Activated naive CD4-positive, alpha-beta T cell treated with anti-CD3 and anti-CD28 coated beads, Interleukin-2, amount 50 U/mL, for 24 hours (primary cell): ENCODE data around the gene ZBTB34.

Experiments
- H3K27ac Mint-ChIP-seq: one replicate; pipeline ENCODE4 v1.8.0; 2021; ENCODE audit warnings: mild to moderate bottlenecking, mixed read lengths
- H3K27me3 Mint-ChIP-seq: one replicate; pipeline ENCODE4 v1.8.0; 2021; ENCODE audit warnings: mixed read lengths
- H3K36me3 Mint-ChIP-seq: one replicate; pipeline ENCODE4 v1.8.0; 2021; ENCODE audit warnings: mixed read lengths
- H3K4me1 Mint-ChIP-seq: one replicate; pipeline ENCODE4 v1.8.0; 2021; ENCODE audit warnings: mixed read lengths
- H3K4me3 Mint-ChIP-seq: one replicate; pipeline ENCODE4 v1.8.0; 2021; ENCODE audit warnings: mild to moderate bottlenecking, mixed read lengths
- H3K9me3 Mint-ChIP-seq: one replicate; pipeline ENCODE4 v1.8.0; 2021; ENCODE audit warnings: mixed read lengths

Gene ZBTB34

DNA sequence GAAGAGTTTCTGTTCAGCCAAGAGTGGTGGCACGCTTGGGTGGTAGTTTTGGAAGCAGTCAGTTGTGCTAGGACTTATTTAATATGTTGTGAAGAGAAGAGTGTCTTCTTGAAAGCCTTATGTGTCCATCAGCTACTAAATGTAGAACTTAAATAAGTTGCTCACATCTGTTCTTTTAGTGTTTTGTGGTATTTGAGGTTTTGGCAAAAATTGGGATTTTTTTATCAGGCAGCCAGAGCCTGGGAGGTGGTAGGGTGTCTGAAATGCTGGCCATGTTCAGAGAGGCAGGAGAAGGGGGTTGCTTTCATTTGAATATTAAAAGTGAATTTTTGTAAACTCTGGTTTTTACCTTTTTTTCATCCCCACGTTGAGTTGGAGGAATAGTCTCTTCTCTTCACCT is 24.2 kb upstream of the ZBTB34 start:
- Mint-ChIP-seq H3K4me1 (peaks cover 40% of the 10 kb centered on the region), H3K27me3 (no peaks in the 10 kb centered on the region)

DNA sequence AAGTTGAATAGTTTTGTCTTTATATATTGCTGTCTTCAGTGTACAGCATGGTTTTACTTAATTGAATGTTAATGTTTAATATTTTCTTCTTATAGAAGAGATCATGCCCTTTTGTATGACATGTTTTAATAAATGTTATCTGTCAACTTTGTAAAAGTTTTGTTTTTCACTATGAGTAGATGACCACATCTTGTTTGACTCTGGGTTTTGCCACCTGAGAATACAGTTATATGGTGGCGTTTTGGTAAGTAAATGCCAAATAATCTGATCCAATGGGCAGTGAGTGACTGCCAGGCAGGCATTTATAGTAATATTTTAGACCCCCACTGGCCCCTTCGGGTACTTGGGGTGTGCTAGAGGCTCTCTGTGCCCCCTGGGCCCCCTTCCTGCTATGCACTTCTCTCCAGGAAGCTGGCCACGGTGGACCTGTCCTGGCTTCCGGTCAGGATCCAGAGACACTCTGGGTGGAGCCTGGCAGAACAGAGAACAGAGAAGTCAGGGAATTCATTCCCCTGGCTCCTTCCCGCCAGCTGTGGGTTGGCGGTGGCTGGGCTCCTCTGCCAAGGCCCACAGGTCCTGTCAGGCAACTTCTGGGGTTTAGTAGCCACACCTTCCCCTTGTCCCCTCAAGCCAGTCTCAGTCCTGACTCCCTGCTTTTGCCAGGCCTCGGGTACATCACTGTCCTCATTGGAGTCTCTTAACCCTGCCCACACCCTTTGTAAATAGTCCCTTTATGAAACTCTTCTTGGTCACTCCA is 22.2 kb upstream of the ZBTB34 start:
- no peak overlapping the region for H3K4me3 Mint-ChIP-seq
- H3K9me3 Mint-ChIP-seq, result no peaks in the 10 kb centered on the region
- H3K36me3 Mint-ChIP-seq, result peaks cover 14% of the 10 kb centered on the region
- no peak overlapping the region for H3K27ac Mint-ChIP-seq
- H3K4me1 Mint-ChIP-seq, result peaks cover 34% of the 10 kb centered on the region
- H3K27me3 Mint-ChIP-seq, result no peaks in the 10 kb centered on the region

More for the DNA sequence above, 24.2 kb upstream of the ZBTB34 start:
- Mint-ChIP-seq H3K4me3 (no peak overlapping the region), H3K36me3 (peaks cover 18% of the 10 kb centered on the region), H3K9me3 (no peaks in the 10 kb centered on the region), H3K27ac (no peak overlapping the region)

GRCh38 chr9:126838895-126839294 is 21.5 kb upstream of the ZBTB34 start:
- Mint-ChIP-seq H3K27me3 (no peaks in the 10 kb centered on the region), H3K36me3 (peaks cover 11% of the 10 kb centered on the region), H3K9me3 (no peaks in the 10 kb centered on the region), H3K4me3 (no peak overlapping the region), H3K27ac (peak overlapping the region; percentile 65), H3K4me1 (peaks cover 34% of the 10 kb centered on the region)

- Mint-ChIP-seq H3K4me3 (no peak overlapping the region), H3K36me3 (peaks cover 9% of the 10 kb centered on the region), H3K9me3 (no peaks in the 10 kb centered on the region), H3K27ac (no peak overlapping the region), H3K27me3 (no peaks in the 10 kb centered on the region), H3K4me1 (peaks cover 31% of the 10 kb centered on the region)
Observed at GRCh38 chr9:126839301-126839700, 21.1 kb upstream of the ZBTB34 start.

- Mint-ChIP-seq H3K36me3 (peaks cover 2% of the 10 kb centered on the region), H3K4me1 (peaks cover 14% of the 10 kb centered on the region), H3K4me3 (no peak overlapping the region), H3K9me3 (no peaks in the 10 kb centered on the region), H3K27me3 (no peaks in the 10 kb centered on the region), H3K27ac (no peak overlapping the region)
Observed at GRCh38 chr9:126842220-126842842, 18.1 kb upstream of the ZBTB34 start.

DNA sequence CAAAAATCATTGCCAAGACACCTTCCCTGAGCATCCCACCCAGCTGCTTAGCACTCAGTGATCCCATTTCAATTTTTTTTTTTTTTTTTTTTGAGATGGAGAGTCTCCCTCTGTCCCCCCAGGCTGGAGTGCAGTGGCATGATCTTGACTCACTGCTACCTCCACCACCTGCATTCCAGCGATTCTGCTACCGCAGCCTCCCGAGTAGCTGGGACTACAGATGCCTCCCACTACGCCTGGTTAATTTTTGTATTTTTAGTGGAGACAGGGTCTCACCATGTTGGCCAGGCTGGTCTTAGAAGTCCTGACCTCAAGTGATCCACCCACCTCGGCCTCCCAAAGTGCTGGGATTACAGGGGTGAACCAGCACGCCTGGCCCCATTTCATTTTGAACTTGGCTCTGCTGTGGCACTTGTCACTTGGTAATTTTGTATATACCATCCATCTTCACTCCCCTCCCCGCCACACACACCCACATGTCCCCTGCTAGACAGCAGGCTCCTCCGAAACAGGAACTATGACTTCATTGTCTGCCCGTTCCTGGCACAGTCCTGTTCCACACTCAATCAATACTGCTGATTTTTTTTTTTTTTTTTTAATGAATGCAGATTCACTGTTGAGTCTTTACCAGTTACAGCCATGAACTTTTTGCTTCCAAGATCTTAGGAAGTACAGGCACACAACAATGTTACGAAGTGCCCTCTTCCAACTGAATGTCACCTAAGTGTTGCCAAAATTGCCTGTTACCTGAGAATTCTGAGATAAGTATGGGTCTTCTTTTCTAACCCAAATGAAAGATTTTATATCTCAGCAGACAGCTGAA is 17.3 kb upstream of the ZBTB34 start:
- Mint-ChIP-seq H3K4me1 (peaks cover 10% of the 10 kb centered on the region), H3K27ac (no peak overlapping the region)

DNA sequence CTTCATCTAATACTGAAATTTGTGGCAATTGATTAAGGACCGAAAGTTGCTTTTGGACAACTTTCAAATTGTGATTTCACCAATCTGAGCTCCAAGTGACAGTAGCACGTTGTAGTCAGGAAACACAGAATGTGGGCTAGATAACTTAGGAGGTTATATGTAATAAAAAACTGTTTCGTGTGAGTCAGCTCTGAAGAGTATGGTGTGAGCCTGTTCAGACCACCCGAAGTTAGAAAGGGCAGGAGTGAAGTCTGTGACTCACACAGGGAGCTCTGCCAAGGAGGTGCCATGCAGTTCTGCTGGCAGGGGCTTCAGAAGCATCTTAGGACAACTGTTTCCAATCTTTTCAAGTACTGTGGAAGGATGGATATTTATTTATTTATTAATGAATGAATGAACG is 16.4 kb upstream of the ZBTB34 start:
- Mint-ChIP-seq H3K4me1 (peaks cover 7% of the 10 kb centered on the region), H3K27ac (no peak overlapping the region), H3K36me3 (no peaks in the 10 kb centered on the region)

More for the DNA sequence above, 17.3 kb upstream of the ZBTB34 start:
- Mint-ChIP-seq H3K4me3 (no peak overlapping the region), H3K36me3 (peaks cover 2% of the 10 kb centered on the region), H3K9me3 (no peaks in the 10 kb centered on the region), H3K27me3 (no peaks in the 10 kb centered on the region)

GRCh38 chr9:126847051-126847450 is 13.4 kb upstream of the ZBTB34 start:
- H3K4me3 Mint-ChIP-seq, result no peak overlapping the region
- peaks cover 5% of the 10 kb centered on the region for H3K4me1 Mint-ChIP-seq
- no peak overlapping the region for H3K27ac Mint-ChIP-seq
- no peaks in the 10 kb centered on the region for H3K9me3 Mint-ChIP-seq
- H3K36me3 Mint-ChIP-seq, result no peaks in the 10 kb centered on the region
- peaks cover 9% of the 10 kb centered on the region for H3K27me3 Mint-ChIP-seq

More for the DNA sequence above, 16.4 kb upstream of the ZBTB34 start:
- H3K9me3 Mint-ChIP-seq, result no peaks in the 10 kb centered on the region
- no peak overlapping the region for H3K4me3 Mint-ChIP-seq
- no peaks in the 10 kb centered on the region for H3K27me3 Mint-ChIP-seq

DNA sequence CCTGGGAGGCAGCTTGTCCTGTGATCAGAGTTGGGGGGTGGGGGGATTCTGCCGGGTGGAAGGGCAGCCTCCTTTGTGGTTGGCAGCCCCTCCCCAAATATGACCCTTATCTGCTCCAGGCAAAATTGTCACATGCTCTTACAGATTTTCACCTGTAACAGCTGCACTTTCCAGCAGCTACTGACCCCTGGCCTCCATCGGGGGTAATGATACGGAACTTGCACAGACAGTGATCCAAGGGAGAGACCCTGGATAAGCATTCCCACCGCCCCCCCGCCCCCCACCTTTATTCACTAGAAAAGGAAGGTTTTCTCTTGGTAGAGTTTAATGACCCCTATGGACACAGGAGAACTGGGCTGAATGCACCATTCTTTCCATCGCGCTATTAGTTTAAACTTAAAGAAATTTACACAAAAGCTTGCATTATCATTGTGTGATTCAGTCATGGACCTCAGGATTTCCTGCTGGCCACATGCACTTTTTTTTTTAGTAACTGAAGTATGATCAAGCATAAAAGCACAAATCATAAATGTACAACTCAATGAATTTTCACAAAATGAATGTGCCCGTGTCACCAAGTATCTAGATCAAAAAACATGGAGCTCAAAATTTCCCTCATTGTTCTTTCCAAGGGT is 10.7 kb upstream of the ZBTB34 start:
- H3K36me3 Mint-ChIP-seq, result no peaks in the 10 kb centered on the region
- H3K4me1 Mint-ChIP-seq, result no peaks in the 10 kb centered on the region
- peaks cover 18% of the 10 kb centered on the region for H3K27me3 Mint-ChIP-seq

GRCh38 chr9:126851286-126851880 is 9.1 kb upstream of the ZBTB34 start:
- Mint-ChIP-seq H3K36me3 (no peaks in the 10 kb centered on the region), H3K9me3 (no peaks in the 10 kb centered on the region), H3K27ac (no peak overlapping the region), H3K4me1 (no peaks in the 10 kb centered on the region), H3K4me3 (no peak overlapping the region), H3K27me3 (peaks cover 18% of the 10 kb centered on the region)

More for the DNA sequence above, 10.7 kb upstream of the ZBTB34 start:
- H3K9me3 Mint-ChIP-seq, result no peaks in the 10 kb centered on the region
- H3K27ac Mint-ChIP-seq, result no peak overlapping the region
- no peak overlapping the region for H3K4me3 Mint-ChIP-seq

DNA sequence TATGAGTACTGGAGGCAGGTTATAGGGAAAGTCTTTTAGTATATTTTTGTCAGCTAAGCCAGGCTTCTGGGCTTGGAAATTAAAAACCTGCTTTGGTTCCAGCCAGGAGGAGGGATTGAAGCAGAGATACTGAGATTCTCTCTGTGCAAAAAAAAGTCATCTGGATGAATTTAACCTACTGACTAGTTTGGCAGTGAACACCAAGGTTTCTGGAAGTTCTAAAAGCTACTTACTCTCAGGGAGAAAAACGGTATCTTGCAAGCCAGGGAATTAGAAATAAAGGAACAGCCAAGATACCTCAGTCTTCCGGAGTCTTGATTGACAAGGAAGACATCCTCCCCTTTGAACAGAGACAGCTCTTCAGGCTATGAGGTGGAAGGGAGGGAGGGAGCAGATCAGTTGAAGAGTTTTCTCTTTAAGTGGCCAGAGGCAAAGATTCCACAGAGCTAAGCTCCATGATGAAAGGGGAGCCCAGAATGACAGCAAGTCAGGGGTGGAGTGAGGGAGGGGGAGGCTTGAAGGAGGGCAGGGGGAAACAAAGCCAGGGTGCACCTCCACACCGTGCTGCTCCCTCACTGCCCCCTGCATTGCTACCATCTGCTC is 8.3 kb upstream of the ZBTB34 start:
- Mint-ChIP-seq H3K4me1 (no peaks in the 10 kb centered on the region), H3K36me3 (no peaks in the 10 kb centered on the region), H3K9me3 (no peaks in the 10 kb centered on the region), H3K4me3 (no peak overlapping the region), H3K27ac (no peak overlapping the region), H3K27me3 (peaks cover 18% of the 10 kb centered on the region)

GRCh38 chr9:126853667-126854066 is 6.8 kb upstream of the ZBTB34 start:
- no peak overlapping the region for H3K27ac Mint-ChIP-seq
- no peaks in the 10 kb centered on the region for H3K36me3 Mint-ChIP-seq
- H3K27me3 Mint-ChIP-seq, result peaks cover 18% of the 10 kb centered on the region
- H3K4me1 Mint-ChIP-seq, result no peaks in the 10 kb centered on the region
- H3K9me3 Mint-ChIP-seq, result no peaks in the 10 kb centered on the region
- no peak overlapping the region for H3K4me3 Mint-ChIP-seq

- Mint-ChIP-seq H3K4me3 (no peak overlapping the region), H3K27me3 (peaks cover 18% of the 10 kb centered on the region), H3K36me3 (no peaks in the 10 kb centered on the region), H3K27ac (no peak overlapping the region), H3K9me3 (no peaks in the 10 kb centered on the region), H3K4me1 (no peaks in the 10 kb centered on the region)
Observed at GRCh38 chr9:126854734-126855133, 5.7 kb upstream of the ZBTB34 start.

DNA sequence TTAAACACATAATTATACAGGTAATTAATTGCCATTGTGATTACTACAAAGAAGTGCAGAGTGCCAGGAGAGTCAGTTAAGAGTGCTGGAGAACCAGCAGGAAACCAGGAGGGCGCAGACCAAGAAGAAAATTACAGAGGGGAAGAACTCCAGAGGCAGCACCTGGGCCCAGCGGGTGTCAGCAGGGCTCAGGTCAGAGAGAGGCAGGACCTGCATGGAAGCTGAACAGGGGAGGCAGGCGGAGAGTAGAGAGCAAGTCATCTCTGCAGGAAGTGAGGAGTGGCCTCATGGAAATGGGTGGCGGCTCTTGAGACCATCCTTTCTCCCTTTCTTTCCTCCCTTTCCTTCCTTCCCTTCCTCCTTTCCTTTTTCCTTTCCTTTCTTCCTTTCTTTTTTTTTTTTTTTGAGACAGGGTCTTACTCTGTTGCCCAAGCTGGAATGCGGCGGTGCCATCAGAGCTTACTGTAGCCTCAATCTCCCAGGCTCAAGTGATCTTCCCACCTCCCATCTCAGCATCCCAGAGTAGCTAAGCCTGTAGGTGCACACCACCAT is 4.0 kb upstream of the ZBTB34 start:
- no peaks in the 10 kb centered on the region for H3K9me3 Mint-ChIP-seq
- peaks cover 14% of the 10 kb centered on the region for H3K27me3 Mint-ChIP-seq
- no peaks in the 10 kb centered on the region for H3K36me3 Mint-ChIP-seq
- no peak overlapping the region for H3K27ac Mint-ChIP-seq
- H3K4me3 Mint-ChIP-seq, result no peak overlapping the region
- peaks cover 2% of the 10 kb centered on the region for H3K4me1 Mint-ChIP-seq
